GM19467 (cell line): Measurements from ENCODE around the gene SSBP4.
"Not testable (repeated sequence)": the region's sequence is repeated elsewhere in the genome, so short reads cannot be mapped to it uniquely, and the experiment has no call there.

Experiments
- ATAC-seq: cut with Tn5 transposase; IDR thresholded peaks from one replicate; pipeline ENCODE4 v1.9.1; 2021; ENCODE audit warnings: mild to moderate bottlenecking, moderate library complexity; ENCODE audit not compliant: unreplicated experiment

The SSBP4 gene

DNA sequence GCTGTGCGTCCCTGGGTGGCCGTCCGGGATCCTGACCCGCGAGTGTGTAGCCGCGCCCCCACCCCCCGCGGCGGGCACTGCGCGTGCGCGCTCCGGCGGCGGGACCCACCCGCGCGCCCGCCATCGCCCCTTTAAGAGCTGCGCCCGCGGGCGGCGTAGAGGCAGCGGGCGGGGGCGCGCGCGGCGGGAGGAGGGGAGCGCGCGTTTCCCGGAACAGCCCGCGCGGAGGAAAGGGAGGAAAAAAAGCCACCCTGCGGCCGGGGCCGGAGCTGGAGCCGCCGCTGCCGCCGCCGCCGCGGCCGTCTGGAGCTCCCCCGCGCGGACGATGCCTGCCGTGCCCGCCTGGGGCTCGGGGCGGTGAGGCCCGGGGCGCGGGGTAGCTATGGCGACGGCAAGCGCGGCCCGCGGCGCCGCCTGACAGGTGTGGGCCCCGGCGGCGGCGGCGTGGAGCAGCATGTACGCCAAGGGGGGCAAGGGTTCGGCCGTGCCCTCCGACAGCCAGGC lies at the start of gene SSBP4:
Gene SSBP4 (plus strand): TSS at position 204 of the 504 bp plus-strand sequence. CDS start 251 bp downstream, at position 455.
- no peak for ATAC-seq

DNA sequence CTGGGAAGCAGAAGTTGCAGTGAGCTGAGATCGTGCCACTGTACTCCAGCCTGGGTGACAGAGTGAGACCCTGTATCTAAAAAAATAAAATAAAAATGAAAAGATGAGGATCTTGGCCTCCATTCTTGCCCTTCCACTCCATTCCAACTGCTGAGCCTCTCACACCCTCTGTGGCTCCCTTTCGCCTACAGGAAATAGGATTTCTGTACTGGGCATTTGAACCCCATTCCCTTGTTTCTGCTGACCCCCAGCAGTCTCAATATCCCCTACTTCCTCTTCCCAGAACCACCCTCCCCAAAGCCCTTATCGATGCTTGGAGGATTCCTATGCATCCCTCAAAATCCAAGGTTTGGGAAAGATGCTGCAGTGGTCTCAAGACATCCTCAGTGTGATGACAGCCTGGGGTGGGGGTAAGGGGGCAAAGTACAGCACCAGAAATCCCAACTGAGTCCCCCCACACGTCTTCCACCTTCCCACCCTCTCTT lies 45.7 kb upstream of the SSBP4 start:
- ATAC-seq: no peak

DNA sequence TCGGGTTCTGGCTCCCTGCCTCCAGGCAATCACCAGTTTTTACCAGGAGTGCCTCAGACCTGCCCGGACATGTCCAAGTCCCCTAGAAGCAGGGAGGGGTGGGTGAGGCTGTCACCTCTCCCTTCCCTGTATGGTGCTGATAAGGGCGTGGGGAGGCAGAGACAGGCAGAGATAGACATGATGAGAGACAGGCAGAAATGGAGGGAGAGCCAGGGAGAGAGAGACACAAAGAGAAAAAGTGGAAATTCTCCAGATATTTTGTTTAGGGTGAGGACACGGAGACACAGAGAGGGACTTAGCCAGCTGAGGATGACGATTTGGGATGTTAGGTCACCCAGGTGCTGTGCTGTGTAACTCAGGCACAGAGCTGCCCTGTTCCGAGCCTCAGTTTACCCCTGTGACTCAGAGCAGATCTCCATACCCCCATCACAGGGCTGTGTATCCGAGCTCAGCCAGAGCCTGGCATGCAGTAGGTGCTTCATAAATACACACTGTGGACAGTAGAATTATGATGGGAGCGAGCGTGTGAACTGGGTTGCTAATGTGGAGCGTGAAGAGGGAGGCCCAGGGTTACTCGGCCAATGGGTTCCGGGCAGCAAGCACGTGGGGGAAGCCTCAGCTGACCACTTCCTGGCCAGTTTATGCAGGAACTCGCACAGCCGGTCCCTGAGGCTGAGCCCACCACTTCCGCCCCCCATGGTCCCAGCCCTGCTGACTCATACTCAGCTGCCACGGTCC lies 45.1 kb upstream of the SSBP4 start:
- ATAC-seq: peak; percentile 80

DNA sequence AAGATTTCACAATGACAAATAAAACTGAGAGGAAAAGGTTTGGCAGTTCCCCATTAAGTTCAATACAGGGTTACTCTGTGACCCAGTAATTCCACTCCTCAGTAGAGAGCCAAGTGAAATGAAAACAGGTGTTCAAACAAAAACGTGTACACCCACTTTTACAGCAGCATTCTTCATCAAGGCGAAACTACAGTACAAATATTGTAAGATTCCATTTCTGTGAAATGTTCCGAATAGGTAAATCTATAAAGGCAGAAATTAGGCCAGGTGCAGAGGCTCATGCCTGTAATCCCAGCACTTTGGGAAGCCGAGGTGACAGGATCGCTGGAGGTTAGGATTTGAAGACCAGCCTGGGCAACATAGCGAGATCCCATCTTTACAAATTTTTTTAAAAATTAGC lies 42.2 kb upstream of the SSBP4 start:
- no peak for ATAC-seq

DNA sequence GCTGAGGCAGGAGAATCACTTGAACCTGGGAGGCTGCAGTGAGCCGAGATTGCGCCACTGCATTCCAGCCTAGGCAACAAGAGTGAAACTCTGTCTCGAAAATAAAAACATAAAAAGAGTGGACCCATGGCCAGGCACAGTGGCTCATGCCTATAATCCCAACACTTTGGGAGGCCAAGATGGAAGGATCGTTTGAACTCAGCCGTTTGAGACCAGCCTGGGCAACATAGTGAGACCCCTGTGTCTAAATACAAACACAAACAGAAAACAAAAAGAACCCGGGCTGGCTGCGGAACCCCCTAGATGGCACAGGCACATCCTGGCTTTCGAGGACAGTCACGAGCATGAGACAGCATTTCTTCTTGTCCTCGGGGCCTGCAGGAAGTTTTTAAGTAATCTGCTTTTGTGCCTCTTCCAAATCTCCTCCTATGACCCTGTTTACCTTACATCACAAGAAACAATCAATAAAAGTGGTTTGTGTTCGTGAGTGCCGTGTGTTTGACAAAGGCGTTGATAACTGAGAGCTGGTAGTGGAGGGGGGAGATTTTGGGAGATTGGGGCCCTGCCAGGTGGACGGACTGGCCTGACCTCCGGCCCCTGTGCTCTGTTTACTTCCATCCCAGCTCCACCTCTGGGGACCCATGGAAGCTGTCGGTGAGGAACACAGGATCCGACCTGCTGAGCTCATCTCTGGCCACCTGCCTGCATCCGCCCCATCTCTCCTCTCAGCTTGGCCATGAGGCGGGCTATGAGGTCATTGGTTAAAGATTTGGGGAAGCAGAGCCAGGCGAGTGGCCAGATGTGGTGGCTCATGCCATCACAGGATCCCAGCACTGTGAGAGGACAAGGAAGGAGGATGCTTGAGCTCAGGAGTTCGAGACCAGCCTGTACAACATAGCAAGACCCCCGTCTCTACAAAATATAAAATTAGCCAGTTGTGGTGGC lies 39.1 kb upstream of the SSBP4 start:
- ATAC-seq: no peak

DNA sequence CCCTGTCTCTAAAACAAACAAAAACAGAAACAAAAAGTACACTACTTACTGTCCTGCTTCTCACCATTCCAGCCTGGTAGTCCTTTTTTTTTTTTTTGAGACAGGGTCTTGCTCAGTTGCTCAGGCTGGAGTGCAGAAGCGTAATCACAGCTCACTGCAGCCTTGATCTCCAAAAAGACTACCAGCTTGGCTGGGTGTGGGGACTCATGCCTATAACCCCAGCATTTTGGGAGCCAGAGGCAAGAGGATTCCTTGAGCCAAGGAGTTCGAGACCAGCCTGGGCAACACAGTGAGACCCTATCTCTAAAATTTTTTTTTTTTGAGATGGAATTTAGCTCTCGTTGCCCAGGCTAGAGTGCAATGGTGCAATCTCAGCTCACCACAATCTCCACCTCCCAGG lies 38.4 kb upstream of the SSBP4 start:
- ATAC-seq: no peak

DNA sequence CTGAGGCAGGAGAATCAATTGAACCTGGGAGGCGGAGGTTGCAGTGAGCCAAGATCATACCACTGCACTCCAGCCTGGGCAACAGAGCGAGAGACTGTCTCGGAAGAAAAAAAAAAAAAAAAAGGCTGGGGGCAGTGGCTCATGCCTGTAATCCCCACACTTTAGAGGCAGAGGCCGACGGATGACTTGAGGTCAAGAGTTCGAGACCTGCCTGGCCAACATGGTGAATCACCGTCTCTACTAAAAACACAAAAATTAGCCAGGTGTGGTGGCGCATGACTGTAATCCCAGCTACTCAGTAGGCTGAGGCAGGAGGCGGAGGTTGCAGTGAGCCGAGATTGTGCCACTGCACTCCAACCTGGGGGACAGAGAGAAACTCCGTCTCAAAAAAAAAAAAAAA lies 35.6 kb upstream of the SSBP4 start:
- ATAC-seq: not testable (repeated sequence)

DNA sequence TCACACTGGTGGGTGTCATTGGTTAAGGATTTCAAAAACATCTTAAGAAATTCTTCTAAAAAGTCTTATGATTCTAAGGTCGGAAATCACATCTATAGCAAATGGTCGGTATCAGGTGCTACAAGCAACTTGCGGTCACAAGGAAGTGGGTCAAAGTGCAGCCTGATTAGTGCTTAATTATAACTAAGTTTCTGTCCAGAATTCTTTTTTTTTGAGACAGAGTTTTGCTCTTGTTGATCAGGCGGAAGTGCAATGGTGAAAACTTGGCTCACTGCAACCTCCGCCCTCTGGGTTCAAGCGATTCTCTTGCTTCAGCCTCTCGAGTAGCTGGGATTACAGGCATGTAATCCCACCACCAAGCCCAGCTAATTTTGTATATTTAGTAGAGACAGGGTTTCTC lies 34.4 kb upstream of the SSBP4 start:
- no peak for ATAC-seq

DNA sequence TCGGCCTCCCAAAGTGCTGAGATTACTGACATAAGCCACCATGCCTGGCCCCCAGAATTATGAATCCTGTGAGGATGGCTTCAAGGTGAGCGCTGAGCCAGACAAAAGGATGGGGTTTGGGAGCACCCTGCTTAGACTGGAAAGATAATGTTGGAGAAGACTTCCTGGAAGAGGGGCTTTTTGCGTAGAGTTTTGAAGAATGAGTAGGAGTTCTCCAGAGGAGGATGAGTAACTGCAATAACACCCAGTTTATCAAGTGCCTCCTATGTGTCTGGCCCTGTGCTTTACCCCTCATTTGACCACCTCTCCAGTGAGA lies 33.9 kb upstream of the SSBP4 start:
- ATAC-seq: no peak

DNA sequence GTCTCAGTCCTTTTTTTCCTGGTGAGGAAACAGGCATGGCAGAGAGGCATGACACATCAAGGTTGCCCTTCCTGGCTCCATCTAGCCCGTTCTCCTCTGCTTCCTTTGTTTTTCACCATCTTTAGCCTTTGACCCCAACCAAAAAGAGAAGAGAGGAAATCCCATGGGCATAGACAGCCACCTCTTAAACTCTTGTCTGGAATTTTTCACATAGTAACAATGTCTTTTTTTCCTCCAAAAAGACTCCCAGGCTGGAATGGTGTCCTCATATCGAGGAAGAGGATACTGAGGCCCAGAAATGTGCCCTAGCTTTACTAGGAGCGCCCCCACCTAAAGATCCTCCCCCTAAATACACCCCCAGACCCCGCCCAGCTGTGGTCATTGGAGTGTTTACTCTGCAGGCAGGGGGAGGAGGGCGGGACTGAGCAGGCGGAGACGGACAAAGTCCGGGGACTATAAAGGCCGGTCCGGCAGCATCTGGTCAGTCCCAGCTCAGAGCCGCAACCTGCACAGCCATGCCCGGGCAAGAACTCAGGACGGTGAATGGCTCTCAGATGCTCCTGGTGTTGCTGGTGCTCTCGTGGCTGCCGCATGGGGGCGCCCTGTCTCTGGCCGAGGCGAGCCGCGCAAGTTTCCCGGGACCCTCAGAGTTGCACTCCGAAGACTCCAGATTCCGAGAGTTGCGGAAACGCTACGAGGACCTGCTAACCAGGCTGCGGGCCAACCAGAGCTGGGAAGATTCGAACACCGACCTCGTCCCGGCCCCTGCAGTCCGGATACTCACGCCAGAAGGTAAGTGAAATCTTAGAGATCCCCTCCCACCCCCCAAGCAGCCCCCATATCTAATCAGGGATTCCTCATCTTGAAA lies 33.3 kb upstream of the SSBP4 start, which contains the start of gene GDF15:
Gene GDF15 (plus strand): TSS at position 484 of the 868 bp plus-strand sequence. CDS start 32 bp downstream, at position 516.
- no peak for ATAC-seq

DNA sequence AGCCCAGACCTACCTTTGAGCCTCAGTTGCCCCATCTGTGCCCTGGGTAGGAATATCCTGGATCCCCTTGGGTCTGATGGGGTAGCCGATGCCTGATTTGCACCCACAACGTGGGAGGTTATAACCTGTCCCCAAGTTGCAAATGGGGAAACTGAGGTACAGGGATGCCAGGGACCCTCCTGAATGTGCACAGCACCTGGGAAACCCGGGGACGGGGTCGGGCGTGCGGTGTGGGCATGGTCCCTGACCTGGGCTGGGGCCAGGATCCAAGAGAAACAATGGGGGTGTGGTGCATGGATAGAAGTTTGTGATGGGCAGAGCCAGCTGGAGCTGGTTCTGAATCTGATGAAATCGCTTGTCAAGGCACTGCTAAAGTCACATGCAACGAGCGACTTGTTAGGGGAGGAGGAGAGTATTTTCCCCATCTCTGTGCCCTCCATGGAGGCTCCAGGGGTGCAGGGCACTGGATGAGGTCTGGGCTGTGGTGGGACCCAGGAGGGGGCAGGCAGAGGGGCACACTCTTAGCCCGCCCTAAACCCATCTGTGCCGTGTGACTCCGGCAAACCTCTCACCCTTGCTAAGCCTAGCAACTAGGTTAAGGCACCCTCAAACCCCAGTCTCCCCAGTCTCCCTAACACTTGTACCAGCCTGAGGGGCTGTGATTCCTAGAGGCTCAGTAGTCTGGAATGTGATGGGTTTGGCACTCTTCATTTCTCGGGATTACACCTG lies 32.5 kb upstream of the SSBP4 start:
- no peak for ATAC-seq

DNA sequence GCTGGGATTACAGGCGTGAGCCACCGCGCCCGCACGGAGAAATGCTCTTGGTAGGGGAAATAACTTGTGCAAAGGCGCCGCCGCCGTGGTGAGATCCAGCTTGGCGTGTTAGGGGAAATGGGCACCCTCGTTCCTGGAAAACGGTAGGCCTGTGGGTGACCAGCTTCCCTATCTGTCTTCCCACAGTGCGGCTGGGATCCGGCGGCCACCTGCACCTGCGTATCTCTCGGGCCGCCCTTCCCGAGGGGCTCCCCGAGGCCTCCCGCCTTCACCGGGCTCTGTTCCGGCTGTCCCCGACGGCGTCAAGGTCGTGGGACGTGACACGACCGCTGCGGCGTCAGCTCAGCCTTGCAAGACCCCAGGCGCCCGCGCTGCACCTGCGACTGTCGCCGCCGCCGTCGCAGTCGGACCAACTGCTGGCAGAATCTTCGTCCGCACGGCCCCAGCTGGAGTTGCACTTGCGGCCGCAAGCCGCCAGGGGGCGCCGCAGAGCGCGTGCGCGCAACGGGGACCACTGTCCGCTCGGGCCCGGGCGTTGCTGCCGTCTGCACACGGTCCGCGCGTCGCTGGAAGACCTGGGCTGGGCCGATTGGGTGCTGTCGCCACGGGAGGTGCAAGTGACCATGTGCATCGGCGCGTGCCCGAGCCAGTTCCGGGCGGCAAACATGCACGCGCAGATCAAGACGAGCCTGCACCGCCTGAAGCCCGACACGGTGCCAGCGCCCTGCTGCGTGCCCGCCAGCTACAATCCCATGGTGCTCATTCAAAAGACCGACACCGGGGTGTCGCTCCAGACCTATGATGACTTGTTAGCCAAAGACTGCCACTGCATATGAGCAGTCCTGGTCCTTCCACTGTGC lies 30.9 kb upstream of the SSBP4 start:
- peak; percentile 59 for ATAC-seq

DNA sequence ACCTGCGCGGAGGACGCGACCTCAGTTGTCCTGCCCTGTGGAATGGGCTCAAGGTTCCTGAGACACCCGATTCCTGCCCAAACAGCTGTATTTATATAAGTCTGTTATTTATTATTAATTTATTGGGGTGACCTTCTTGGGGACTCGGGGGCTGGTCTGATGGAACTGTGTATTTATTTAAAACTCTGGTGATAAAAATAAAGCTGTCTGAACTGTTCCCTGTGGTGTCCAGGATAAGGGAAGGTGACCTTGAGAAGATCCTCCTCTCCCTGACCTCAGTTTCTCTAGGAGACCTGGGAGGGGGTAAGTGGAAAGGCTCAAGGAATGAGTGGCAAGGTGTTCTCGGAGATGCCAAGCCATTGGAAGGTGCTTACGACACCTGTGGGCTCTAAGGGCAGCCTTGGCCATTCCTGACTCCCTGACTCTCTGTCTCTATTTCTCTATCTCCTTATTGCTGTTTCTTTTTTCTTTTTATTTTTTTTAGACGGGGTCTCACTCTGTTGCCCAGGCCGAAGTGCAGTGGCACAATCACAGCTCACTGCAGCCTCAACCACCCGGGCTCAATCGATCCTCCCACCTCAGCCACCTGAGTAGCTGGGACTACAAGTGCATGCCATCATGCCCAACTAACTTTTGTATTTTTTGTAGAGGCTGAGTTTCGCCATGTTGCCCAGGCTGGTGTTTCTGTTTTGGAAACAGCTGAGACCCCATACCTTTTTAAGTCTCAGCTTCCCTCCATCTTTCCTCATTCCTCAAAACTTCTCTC lies 30.1 kb upstream of the SSBP4 start:
- ATAC-seq: no peak

DNA sequence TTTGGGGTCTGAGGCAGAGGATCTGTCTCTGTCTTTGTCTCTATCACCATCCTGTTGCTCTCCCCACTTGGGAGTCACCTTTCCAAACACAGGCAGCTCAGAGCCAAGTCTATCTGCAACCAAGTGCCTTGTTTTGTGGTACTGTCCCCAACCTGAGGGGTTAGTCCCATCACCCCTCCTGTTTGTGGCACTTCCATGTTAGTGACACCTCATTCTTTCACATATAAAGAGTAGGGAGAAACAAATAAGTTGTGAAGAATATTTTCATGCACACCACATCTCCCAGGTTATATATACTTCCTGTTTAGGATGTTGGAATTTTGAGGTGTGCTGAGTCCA lies 29.5 kb upstream of the SSBP4 start:
- no peak for ATAC-seq

DNA sequence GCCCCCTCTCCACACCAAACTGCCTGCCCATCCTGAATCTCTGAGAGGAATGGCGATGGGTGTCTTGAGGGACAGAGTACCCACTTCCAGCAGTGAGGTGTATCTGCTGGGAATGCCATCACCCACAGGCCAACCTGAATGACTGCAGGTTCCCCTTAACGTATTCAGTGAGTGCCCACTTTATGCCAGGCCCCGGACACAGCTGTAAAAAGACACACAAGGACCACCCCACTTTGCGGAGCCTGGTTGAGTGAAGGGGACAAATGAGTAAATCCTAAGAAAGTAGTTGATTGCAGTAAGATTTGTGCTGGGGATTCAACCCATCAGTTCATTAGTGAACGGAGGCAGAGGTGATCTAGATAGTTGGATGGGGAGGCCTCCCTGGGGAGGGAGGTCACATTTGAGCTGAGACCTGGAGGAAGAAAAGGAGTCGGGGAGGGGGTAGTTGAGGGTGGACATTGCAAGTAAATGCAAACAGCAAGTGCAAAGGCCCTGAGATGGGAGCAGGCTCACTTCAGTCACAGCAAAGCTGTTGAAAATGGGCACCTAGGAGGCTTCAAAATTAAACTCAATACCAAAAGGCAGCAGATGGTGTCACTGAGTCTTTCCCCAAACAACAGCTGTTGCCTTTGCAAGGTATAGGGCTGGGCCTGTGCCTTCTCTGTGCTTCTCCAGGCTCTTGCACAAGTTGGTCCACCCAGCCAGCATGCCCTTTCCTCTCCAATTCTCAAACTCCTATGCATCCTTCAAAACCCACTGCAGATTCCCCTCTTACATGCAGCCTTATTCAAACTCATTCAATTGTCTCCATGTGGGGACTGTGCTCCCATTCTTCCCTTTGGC lies 28.9 kb upstream of the SSBP4 start:
- no peak for ATAC-seq

DNA sequence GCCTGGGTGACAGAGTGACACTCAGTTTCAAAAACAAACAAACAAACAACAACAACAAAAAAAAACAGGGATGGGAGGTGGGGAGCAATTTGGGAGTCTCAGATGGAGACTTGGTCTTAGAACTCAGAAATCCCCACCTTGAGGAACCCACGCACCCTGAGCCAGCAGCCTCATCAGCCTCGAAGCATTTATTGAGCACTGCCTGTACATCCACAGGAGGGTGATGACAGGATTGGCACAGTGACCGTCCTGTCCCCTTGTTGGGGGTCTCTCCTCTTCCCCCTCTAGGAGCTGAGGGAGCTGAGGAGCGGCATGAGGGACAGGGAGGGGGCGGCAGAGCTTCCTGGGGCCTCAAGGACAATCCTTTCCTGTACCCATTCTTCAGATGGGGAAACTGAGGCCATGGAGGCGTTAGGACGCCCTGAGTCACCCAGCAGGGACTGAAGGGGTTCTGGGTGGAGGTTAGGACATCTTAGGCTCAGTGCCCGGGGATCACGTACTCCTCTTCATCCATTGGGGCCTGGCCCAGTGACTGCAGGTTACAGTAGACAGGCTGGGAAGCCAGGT lies 27.6 kb upstream of the SSBP4 start:
- no peak for ATAC-seq

DNA sequence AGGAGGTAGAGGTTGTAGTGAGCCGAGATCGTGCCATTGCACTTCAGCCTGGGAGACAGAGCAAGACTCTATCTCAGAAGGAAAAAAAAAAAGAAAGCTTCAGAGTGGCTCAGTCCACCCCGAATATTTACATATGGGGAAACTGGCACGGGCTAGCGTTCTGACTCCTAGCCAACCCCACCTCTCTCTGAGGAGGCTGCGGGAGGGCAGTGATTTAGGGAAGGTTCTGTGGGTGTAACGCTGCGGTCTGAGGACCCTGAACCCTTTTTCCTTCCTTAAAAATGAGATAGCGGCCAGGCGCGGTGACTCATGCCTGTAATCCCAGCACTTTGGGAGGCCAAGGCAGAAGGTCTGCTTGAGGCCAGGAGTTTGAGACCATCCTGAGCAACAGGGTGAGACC lies 26.8 kb upstream of the SSBP4 start:
- no peak for ATAC-seq
